Neuronal stem cell (in vitro differentiated cells): Measurements from ENCODE around the gene KIFC1.

ENCODE experiments used
- DNase-seq: peaks from one replicate; pipeline ENCODE4 v3.0.0-alpha.2; 2013; ENCODE audit warnings: low spot score
- H2AFZ ChIP-seq: one replicate; pipeline ENCODE4 v1.6.1; 2013; ENCODE audit warnings: mild to moderate bottlenecking, low read length, inconsistent platforms
- H2AK5ac ChIP-seq: 2 replicates; pipeline ENCODE4 v1.6.1; 2013; ENCODE audit warnings: low read depth, mild to moderate bottlenecking, inconsistent platforms, low read length, moderate library complexity, mixed read lengths
- H2BK120ac ChIP-seq: 2 replicates; pipeline ENCODE4 v1.6.1; 2013; ENCODE audit warnings: low read depth, mild to moderate bottlenecking, inconsistent platforms, low read length, moderate library complexity, mixed read lengths
- H2BK12ac ChIP-seq: one replicate; pipeline ENCODE4 v1.6.1; 2013; ENCODE audit warnings: low read length, inconsistent platforms
- H2BK15ac ChIP-seq: 2 replicates; pipeline ENCODE4 v1.6.1; 2013; ENCODE audit warnings: mild to moderate bottlenecking, low read length, inconsistent platforms, mixed read lengths
- H2BK5ac ChIP-seq: one replicate; pipeline ENCODE4 v1.6.1; 2013; ENCODE audit warnings: inconsistent platforms, mild to moderate bottlenecking, low read length, moderate library complexity
- H3K14ac ChIP-seq: one replicate; pipeline ENCODE4 v1.6.1; 2013; ENCODE audit warnings: low read length, inconsistent platforms
- H3K18ac ChIP-seq: 2 replicates; pipeline ENCODE4 v1.6.1; 2013; ENCODE audit warnings: low read length, inconsistent platforms
- H3K23ac ChIP-seq: 2 replicates; pipeline ENCODE4 v1.6.1; 2013; ENCODE audit warnings: low read depth, mild to moderate bottlenecking, mixed read lengths, low read length, inconsistent platforms; ENCODE audit not compliant: poor library complexity
- H3K27ac ChIP-seq: replicated peaks from 3 replicates; pipeline ENCODE4 v1.5.1; 2013; ENCODE audit warnings: low read length, inconsistent platforms
- H3K27me3 ChIP-seq, 3 experiments: 2 replicates each; pipeline ENCODE4 v1.6.1; 2013; ENCODE audit warnings: low read length in 3 of 3, mild to moderate bottlenecking in 2 of 3, inconsistent platforms in 1 of 3, low read depth in 1 of 3, mixed read lengths in 1 of 3, moderate library complexity in 1 of 3; ENCODE audit not compliant: control insufficient read depth in 3 of 3, insufficient read depth in 3 of 3
- H3K36me3 ChIP-seq, 2 donors: replicated peaks in 1 of 2; 2 replicates each; pipeline ENCODE4 v1.6.1; 2013; ENCODE audit warnings: low read length in 2 of 2; ENCODE audit not compliant: control insufficient read depth in 2 of 2, insufficient read depth in 2 of 2
- H3K4ac ChIP-seq: 2 replicates; pipeline ENCODE4 v1.6.1; 2013; ENCODE audit warnings: inconsistent platforms, mild to moderate bottlenecking, low read length, moderate library complexity
- H3K4me1 ChIP-seq, 2 donors: 1 replicate in 1 of 2; 2 replicates in 1 of 2; pipeline ENCODE4 v1.6.1; 2013; ENCODE audit warnings: low read length in 2 of 2, low read depth in 1 of 2; ENCODE audit not compliant: control insufficient read depth in 2 of 2, insufficient read depth in 1 of 2
- H3K4me2 ChIP-seq: one replicate; pipeline ENCODE4 v1.6.1; 2013; ENCODE audit warnings: mild to moderate bottlenecking, low read length, inconsistent platforms; ENCODE audit not compliant: insufficient read depth, poor library complexity, severe bottlenecking
- H3K4me3 ChIP-seq, 2 donors: 2 replicates each; pipeline ENCODE4 v1.5.1; 2013; ENCODE audit warnings: low read length in 2 of 2, mild to moderate bottlenecking in 2 of 2, inconsistent platforms in 1 of 2, moderate library complexity in 1 of 2
- H3K79me1 ChIP-seq: one replicate; pipeline ENCODE4 v1.6.1; 2013; ENCODE audit warnings: low read depth, mild to moderate bottlenecking, inconsistent platforms, low read length, moderate library complexity
- H3K9ac ChIP-seq: one replicate; pipeline ENCODE4 v1.6.1; 2013; ENCODE audit warnings: mild to moderate bottlenecking, low read depth, low read length, inconsistent platforms; ENCODE audit not compliant: poor library complexity
- H3K9me3 ChIP-seq, 2 donors: replicated peaks in 1 of 2; 2 replicates each; pipeline versions ENCODE3 to v1.6.1; 2013; ENCODE audit warnings: low read length in 2 of 2, mild to moderate bottlenecking in 2 of 2, inconsistent platforms in 1 of 2, low read depth in 1 of 2, mixed read lengths in 1 of 2, moderate library complexity in 1 of 2; ENCODE audit not compliant: control insufficient read depth in 2 of 2, insufficient read depth in 1 of 2
- H4K8ac ChIP-seq: one replicate; pipeline ENCODE4 v1.6.1; 2013; ENCODE audit warnings: low read depth, mild to moderate bottlenecking, inconsistent platforms, low read length, moderate library complexity
- H4K91ac ChIP-seq: one replicate; pipeline ENCODE4 v1.6.1; 2013; ENCODE audit warnings: low read length, low read depth, mild to moderate bottlenecking, inconsistent platforms; ENCODE audit not compliant: poor library complexity
- WGBS, 2 donors: extraction: QIAGEN DNeasy Blood & Tissue Kit; methylation state at CpG; one replicate each; pipeline ENCODE4 v1.1.7; 2013; ENCODE audit warnings: missing lambda C conversion rate in 2 of 2, mixed read lengths in 1 of 2; ENCODE audit not compliant: insufficient read length in 2 of 2, insufficient replicate concordance in 1 of 2; ENCODE audit errors: extremely low coverage in 2 of 2; 5-methylcytosine and 5-hydroxymethylcytosine counted together

Gene KIFC1

DNA sequence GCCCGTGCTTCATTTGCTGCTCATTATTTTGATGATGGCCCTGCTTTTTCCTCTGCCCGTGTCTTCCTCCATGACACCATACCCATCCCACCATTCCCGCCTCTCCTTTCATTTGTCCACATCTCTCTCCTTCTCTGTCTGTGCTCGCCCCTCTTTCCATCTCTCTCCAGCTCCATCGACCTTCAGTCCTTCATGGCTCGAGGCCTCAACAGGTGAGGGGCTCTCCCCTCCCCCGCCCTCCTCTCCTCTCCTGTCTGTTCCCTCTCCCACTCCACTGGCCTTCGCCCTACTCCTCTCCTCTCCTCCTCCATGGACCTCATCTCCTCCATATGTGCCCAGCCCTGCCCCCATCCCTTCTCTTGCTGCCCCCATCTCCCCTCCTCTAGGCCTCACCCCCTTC lies 50.7 kb downstream of the KIFC1 start:
- H2BK120ac ChIP-seq, result no peak overlapping the region
- H3K36me3 ChIP-seq, result peaks cover 82 to 96% of the 10 kb centered on the region in 2 donors
- H3K9ac ChIP-seq, result no peak overlapping the region
- WGBS, 2 donors, result no CpG with 5 or more reads among the region's 8 CpGs
- no peak overlapping the region for H2AK5ac ChIP-seq
- H2AFZ ChIP-seq, result no peak overlapping the region
- no peak overlapping the region for H3K4me2 ChIP-seq
- H2BK12ac ChIP-seq, result no peak overlapping the region
- H3K79me1 ChIP-seq, result peaks cover 5% of the 10 kb centered on the region
- no peak overlapping the region for H3K27ac ChIP-seq
- no peak overlapping the region for H2BK15ac ChIP-seq
- no peak overlapping the region for H3K4ac ChIP-seq
- no peak overlapping the region for H3K23ac ChIP-seq
- H4K8ac ChIP-seq, result no peak overlapping the region
- H3K9me3 ChIP-seq, result peaks cover 0 to 3% of the 10 kb centered on the region in 2 donors
- H2BK5ac ChIP-seq, result no peak overlapping the region
- no peak overlapping the region for H3K14ac ChIP-seq
- no peak overlapping the region for H4K91ac ChIP-seq
- no peaks in the 10 kb centered on the region for H3K27me3 ChIP-seq
- H3K4me1 ChIP-seq, result no peaks in the 10 kb centered on the region
- H3K18ac ChIP-seq, result no peak overlapping the region
- no peak for DNase-seq
- H3K4me3 ChIP-seq, result no peak overlapping the region

DNA sequence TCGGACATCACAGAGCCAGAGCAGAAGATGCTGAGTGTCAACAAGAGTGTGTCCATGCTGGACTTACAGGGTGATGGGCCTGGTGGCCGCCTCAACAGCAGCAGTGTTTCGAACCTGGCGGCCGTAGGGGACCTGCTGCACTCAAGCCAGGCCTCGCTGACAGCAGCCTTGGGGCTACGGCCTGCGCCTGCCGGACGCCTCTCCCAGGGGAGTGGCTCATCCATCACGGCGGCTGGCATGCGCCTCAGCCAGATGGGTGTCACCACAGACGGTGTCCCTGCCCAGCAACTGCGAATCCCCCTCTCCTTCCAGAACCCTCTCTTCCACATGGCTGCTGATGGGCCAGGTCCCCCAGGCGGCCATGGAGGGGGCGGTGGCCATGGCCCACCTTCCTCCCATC lies 51.4 kb downstream of the KIFC1 start:
- Histone ChIP-seq H3K23ac (peak overlapping the region; percentile 2), H2BK120ac (no peak overlapping the region), H3K4ac (no peak overlapping the region), H3K4me1 (no peaks in the 10 kb centered on the region), H2BK5ac (no peak overlapping the region), H2AFZ (no peak overlapping the region), H3K36me3 (peaks cover 84 to 96% of the 10 kb centered on the region in 2 donors), H3K27ac (no peak overlapping the region), H4K91ac (no peak overlapping the region), H2BK12ac (no peak overlapping the region), H2AK5ac (no peak overlapping the region), H3K27me3 (no peaks in the 10 kb centered on the region), H3K79me1 (peaks cover 3% of the 10 kb centered on the region), H3K4me3 (peak overlapping the region in 1 of 2 donors; percentile 16), H3K14ac (no peak overlapping the region), H3K9ac (peak overlapping the region; percentile 27), H3K18ac (no peak overlapping the region), H3K4me2 (no peak overlapping the region), H2BK15ac (no peak overlapping the region), H3K9me3 (peaks cover 0 to 3% of the 10 kb centered on the region in 2 donors), H4K8ac (no peak overlapping the region)
- no CpG with 5 or more reads among the region's 17 CpGs for WGBS, 2 donors
- DNase-seq, result no peak

DNA sequence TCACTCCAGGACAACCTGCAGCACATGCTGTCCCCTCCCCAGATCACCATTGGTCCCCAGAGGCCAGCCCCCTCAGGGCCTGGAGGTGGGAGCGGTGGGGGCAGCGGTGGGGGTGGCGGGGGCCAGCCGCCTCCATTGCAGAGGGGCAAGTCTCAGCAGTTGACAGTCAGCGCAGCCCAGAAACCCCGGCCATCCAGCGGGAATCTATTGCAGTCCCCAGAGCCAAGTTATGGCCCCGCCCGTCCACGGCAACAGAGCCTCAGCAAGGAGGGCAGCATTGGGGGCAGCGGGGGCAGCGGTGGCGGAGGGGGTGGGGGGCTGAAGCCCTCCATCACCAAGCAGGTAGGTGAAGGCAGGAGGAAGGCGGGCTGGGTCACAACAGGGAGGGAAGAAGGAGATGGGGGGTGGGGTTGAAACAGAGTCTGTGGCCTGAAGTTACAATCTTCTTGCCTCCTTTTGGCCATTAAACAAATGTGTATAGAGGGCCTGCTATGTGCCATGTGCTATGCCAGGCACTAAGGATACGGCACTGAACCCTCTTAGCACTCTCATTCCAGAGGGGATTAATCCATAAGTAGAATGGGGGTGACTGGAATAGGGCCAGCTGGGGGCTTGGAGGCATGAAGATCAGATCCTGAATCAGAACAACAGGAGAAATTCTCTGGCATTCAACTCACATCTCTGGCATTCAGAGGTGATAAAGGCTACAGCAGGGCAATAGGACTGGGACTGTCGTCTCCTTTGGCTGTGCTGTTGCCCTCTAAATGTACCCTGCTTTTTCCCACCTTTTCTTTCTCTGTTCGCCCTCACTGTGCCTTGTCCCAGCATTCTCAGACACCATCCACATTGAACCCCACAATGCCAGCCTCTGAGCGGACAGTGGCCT lies 52.2 kb downstream of the KIFC1 start:
- H2AK5ac ChIP-seq, result no peak overlapping the region
- DNase-seq, result no peak
- no peak overlapping the region for H3K4me2 ChIP-seq
- no peak overlapping the region for H2AFZ ChIP-seq
- no peak overlapping the region for H2BK5ac ChIP-seq
- H3K14ac ChIP-seq, result no peak overlapping the region
- H3K36me3 ChIP-seq, result peaks cover 84 to 96% of the 10 kb centered on the region in 2 donors
- H3K4me3 ChIP-seq, result no peak overlapping the region
- H2BK15ac ChIP-seq, result no peak overlapping the region
- H3K18ac ChIP-seq, result no peak overlapping the region
- H3K27me3 ChIP-seq, result no peaks in the 10 kb centered on the region
- no peaks in the 10 kb centered on the region for H3K4me1 ChIP-seq
- H4K8ac ChIP-seq, result no peak overlapping the region
- no peaks in the 10 kb centered on the region for H3K9me3 ChIP-seq
- WGBS, 2 donors, result no CpG with 5 or more reads among the region's 18 CpGs
- H3K79me1 ChIP-seq, result peaks cover under 1% of the 10 kb centered on the region
- no peak overlapping the region for H4K91ac ChIP-seq
- H2BK12ac ChIP-seq, result no peak overlapping the region
- no peak overlapping the region for H3K23ac ChIP-seq
- no peak overlapping the region for H2BK120ac ChIP-seq
- no peak overlapping the region for H3K4ac ChIP-seq
- H3K27ac ChIP-seq, result no peak overlapping the region
- H3K9ac ChIP-seq, result no peak overlapping the region

DNA sequence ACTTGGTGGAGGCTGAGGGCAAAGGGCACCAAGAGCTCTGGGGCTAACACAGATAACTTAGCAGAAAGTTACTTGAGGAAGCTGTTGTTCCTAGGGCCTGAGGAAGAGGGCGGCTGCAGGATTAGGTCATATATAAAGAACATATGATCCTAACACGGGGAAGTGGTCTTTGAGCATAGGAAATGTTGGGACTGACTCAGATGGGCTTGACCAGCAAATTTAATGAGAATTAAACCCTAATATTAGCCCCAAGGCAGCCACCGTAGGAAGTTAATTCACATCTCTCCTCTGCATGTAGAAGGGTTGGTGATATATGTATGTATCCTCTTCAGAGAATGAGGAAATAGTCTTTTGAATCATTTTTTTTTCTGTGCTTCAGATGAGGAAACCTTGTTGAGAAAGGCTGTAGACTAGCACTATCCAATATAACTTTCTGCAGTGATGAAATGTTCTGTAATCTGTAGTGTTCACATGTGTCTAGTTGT lies 53.5 kb downstream of the KIFC1 start:
- no peaks in the 10 kb centered on the region for H3K4me1 ChIP-seq
- no peak overlapping the region for H2AK5ac ChIP-seq
- no peak overlapping the region for H3K23ac ChIP-seq
- no peak overlapping the region for H2BK5ac ChIP-seq
- no peaks in the 10 kb centered on the region for H3K79me1 ChIP-seq
- no peak overlapping the region for H3K14ac ChIP-seq
- peak overlapping the region in 1 of 2 donors; percentile 13 for H3K4me3 ChIP-seq
- no peak overlapping the region for H2BK15ac ChIP-seq
- no peak overlapping the region for H4K8ac ChIP-seq
- H3K4ac ChIP-seq, result no peak overlapping the region
- H3K27me3 ChIP-seq, result no peaks in the 10 kb centered on the region
- H3K9me3 ChIP-seq, result no peaks in the 10 kb centered on the region
- DNase-seq, result no peak
- no peak overlapping the region for H3K4me2 ChIP-seq
- no peak overlapping the region for H3K9ac ChIP-seq
- H3K18ac ChIP-seq, result no peak overlapping the region
- H2AFZ ChIP-seq, result no peak overlapping the region
- no peak overlapping the region for H4K91ac ChIP-seq
- peaks cover 84 to 97% of the 10 kb centered on the region in 2 donors for H3K36me3 ChIP-seq
- no peak overlapping the region for H2BK120ac ChIP-seq
- H2BK12ac ChIP-seq, result no peak overlapping the region
- WGBS, 2 donors, result no CpG with 5 or more reads among the region's 3 CpGs
- H3K27ac ChIP-seq, result no peak overlapping the region
